HL-60 (cell line): Measurements from ENCODE around the gene RPL26.
A peak's percentile ranks its signal among the peaks of the same experiment; 100 is the strongest.

Source experiments
- TF ChIP-seq, protein P1 (sequence below): IDR thresholded peaks from one replicate; pipeline ENCODE4 v1.5.1; 2011; ENCODE audit warnings: low read length, control low read depth, inconsistent platforms; ENCODE audit not compliant: insufficient read depth
- TF ChIP-seq, protein P2 (sequence below): IDR thresholded peaks from 2 replicates; pipeline ENCODE4 v1.6.1; 2012; ENCODE audit warnings: low read depth; ENCODE audit not compliant: insufficient replicate concordance

GRCh38 chr17:8383143-8383822 lies at the start of gene RPL26:
- TF ChIP-seq, protein P1, sequence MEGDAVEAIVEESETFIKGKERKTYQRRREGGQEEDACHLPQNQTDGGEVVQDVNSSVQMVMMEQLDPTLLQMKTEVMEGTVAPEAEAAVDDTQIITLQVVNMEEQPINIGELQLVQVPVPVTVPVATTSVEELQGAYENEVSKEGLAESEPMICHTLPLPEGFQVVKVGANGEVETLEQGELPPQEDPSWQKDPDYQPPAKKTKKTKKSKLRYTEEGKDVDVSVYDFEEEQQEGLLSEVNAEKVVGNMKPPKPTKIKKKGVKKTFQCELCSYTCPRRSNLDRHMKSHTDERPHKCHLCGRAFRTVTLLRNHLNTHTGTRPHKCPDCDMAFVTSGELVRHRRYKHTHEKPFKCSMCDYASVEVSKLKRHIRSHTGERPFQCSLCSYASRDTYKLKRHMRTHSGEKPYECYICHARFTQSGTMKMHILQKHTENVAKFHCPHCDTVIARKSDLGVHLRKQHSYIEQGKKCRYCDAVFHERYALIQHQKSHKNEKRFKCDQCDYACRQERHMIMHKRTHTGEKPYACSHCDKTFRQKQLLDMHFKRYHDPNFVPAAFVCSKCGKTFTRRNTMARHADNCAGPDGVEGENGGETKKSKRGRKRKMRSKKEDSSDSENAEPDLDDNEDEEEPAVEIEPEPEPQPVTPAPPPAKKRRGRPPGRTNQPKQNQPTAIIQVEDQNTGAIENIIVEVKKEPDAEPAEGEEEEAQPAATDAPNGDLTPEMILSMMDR: peak; percentile 80
- TF ChIP-seq, protein P2, sequence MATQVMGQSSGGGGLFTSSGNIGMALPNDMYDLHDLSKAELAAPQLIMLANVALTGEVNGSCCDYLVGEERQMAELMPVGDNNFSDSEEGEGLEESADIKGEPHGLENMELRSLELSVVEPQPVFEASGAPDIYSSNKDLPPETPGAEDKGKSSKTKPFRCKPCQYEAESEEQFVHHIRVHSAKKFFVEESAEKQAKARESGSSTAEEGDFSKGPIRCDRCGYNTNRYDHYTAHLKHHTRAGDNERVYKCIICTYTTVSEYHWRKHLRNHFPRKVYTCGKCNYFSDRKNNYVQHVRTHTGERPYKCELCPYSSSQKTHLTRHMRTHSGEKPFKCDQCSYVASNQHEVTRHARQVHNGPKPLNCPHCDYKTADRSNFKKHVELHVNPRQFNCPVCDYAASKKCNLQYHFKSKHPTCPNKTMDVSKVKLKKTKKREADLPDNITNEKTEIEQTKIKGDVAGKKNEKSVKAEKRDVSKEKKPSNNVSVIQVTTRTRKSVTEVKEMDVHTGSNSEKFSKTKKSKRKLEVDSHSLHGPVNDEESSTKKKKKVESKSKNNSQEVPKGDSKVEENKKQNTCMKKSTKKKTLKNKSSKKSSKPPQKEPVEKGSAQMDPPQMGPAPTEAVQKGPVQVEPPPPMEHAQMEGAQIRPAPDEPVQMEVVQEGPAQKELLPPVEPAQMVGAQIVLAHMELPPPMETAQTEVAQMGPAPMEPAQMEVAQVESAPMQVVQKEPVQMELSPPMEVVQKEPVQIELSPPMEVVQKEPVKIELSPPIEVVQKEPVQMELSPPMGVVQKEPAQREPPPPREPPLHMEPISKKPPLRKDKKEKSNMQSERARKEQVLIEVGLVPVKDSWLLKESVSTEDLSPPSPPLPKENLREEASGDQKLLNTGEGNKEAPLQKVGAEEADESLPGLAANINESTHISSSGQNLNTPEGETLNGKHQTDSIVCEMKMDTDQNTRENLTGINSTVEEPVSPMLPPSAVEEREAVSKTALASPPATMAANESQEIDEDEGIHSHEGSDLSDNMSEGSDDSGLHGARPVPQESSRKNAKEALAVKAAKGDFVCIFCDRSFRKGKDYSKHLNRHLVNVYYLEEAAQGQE: no peak
